NCI-H524 treated with DMSO at 0.1 percent for 48 hours (cell line): ENCODE measurements around the gene IQCE.

Source experiments
- DNase-seq: peaks from one replicate; lab custom pipeline; 2025; lab: John Stamatoyannopoulos, UW

Gene IQCE

DNA sequence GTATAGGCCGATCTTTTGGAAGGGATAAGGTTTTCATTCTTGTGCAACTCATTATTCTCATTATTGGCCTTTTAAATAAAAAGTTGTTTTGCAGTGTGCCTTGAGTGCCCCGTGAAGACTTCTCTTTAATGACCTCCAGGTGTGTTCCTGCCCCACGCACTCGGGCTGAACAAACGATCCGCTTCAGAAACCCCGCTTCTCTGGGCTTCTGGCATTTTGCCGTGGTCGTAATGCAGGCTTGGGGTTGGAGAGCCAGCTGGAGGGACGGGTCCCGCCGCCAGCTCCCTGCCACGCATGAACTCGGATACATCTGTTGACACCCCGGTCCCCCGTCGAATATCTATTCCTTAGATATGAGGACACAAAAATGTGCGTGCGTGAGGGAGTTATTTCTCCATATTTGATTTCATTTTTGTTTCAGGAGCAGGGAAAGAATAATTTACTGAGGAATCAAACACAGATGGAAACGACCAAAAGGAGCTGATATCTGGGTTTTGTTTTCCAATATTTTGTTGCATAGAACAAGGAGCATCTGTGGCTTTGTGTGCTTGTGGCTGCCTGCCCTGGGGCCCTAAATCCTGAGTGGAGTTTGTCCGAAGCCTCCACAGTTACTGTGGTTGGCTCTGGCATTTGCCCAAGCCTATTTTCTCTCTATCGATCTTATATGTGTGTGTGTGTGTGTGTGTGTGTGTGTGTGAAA, 56.0 kb downstream of the IQCE start:
- no peak for DNase-seq

DNA sequence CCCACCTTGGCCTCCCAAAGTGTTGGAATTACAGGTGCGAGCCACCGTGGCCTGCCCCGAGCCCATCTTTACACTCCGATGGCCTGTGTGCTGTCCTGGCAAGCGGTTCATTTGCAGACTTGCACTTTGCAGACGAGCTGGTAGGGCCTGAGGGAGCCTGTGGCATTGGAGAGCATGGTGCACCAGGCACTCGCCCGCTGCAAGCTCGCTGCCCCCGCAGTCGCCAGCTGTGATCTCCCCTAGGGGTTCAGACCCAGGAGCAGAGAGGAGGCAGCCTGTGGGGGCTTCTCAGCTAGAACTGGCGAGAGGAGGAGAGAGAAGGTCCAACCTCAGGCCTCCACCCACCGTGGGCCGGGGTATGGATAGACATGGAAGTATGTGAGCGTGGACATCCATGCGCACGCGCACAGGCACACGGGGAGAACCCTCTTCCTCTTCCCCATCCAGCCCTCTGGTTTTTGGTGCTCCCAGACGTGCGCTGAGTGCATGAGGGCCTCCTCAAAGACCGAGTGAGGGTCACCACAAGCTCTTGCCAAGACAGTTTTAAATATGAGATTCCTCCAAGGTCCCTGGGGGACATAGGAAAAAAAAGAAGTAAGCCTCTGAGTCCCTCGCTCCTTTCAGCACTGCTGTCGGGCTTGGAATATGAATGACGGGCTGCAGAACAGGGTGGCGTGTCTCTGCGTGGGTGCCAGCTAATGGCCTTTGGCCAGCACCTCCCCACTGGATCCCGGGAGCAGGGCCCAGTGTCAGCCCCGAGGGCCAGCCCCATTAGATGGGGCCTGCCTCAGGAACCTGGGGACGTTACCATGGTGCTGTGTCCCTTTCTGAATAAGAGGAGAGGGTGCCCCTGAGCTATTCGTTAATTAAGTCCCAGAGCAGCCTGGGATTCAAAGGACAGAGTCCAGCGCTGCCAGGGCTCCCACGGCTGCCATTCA, 57.9 kb downstream of the IQCE start:
- no peak for DNase-seq

DNA sequence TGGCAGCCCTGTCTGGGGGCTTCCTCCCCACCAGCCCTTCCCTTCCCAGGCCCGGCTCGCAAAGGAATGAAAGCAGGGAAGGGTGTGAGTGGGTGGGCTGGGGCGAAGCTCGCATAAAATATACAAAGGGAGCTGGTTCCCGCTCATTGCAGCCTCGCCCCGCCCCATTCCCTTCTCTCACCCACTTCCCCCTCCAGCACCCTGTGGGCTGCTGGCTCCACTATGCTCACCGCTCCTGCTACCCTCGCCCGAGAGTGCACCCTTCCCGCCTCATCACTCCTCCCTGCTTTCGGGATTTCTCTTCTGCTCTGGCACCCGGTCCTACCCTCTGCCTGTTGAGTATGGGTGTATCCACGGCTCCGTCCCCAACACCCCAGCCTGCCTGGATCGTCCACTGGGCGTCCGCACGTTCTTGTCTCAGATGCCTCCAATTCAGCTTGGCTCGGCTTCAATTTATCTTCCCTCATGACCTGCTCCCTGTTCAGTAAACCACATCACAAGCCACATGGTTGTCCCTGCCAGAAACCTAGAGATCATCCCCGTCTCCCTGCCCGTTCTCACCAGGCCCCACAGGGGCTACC, 58.6 kb downstream of the IQCE start:
- no peak for DNase-seq

DNA sequence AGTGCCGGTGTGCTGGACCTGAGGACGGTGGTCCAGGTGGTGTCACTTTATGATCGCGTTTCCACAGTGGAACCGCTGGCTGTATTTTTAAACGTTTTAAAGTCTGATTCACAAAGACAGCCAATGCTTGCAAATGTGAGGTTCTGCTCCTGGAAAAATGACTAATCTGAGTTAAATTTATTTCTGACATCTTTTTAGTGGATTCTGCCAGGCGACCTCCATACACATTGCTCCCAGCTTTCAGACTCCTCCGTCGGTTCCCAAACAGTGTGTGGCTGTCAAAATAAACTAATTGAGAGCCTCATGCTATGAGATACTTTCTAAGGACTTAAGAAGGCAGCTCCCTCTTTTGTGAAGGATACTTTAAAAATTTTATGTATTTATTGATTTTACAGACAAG, 60.3 kb downstream of the IQCE start:
- DNase-seq, result no peak

DNA sequence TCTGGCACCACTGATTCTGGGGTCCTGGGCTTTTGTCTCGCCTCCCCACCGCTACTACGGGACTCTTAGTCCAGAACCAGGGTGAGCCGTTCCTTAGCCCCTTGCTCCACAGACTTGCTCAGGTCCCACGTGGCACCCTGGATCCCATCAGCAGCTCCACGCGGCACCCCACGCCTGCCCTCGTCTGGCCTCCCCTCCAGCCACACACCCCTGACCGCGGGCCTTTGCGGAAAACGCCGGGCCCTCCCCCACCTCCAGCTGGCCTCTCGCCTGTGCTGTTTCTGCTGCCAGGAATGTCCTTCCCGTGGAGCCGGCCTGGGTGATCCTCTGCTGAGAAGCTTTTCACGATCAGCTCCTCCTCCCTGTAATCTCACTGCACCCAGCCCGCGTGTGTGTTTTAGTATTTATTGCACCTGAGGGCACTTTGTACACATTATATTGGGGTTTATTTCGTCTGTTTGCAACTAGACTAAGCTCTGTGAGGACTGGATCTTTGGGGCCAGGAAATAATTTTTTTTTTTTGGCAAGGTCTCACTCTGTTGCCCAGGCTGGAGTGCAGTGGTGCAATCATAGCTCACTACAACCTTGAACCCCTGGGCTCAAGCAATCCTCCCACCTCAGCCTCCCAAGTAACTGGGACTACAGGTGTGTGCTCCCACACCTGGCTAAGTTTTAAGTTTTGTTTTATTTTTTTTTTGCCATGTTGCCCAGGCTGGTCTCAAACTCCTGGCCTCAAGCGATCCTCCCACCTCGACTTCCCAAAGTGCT, 62.5 kb downstream of the IQCE start:
- DNase-seq, result no peak

DNA sequence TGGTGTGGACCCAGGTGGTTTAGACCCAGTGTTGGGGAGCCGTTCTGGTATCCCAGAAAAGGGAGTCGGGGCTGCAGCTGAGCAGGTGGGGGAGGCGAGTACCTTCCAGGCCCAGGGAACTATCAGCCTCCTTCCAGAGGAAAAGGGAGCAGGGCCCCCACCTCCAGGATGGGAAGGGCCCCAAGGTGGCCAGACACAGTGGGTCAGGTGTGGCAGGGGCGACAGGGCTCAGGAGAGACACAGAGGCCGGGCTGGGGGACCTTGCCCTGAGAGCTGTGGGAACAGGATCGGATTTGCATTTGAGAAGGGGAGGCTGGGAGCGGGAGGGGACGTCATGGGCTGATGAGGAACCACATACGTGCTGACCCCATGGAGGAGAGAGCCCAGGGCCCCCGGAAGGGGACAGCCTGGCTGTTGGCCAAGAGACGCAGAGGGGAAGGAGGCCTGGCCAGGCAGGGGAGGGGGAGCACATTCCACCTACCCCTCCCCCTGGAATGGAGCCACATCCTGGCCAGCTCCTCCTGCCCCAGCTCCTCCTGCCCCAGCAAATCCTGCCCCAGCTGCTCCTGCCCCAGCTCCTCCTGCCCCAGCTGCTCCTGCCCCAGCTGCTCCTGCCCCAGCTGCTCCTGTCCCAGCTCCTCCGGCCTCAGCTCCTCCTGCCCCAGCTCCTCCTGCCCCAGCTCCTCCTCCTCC, 63.3 kb downstream of the IQCE start:
- no peak for DNase-seq

DNA sequence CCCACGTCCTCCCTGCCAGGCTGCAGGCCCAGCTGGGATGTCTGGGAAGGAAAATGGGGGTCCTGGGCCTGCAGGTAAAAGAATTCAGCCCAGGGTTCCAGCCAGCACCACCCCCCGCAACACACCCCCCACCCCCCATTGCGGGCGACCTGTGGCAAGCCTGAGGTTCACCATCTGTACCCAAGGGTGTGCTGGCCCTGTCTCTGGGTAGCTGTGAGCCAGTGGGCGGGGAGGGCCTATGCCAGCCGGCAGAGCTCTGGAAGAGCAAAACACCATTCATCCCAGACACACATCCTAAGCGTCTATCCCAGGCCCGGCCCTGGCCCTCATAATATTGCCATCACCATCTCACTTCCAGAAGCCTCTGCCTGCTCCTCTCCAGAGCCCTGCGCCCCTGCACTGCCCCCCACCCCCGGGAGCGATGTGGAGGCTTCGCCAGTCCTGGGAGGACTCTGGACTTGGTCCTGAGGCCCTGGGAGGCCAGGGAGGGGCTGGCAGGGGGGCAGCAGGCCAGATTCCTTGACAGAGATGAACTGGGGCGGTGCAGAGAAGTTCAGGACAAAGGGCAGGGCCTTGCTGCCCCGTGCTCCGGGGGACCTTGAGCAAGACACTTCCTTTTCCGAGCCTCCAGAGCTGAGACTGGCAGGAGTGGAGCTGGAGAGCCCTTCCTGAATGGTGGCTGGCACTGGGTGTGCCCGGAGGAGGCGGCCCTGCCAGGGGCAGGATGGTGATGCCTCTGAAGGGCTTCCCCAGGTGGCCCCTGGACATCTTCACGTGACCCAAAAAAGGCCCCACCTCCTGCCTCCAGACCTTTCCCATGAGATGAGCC, 64.3 kb downstream of the IQCE start:
- no peak for DNase-seq

DNA sequence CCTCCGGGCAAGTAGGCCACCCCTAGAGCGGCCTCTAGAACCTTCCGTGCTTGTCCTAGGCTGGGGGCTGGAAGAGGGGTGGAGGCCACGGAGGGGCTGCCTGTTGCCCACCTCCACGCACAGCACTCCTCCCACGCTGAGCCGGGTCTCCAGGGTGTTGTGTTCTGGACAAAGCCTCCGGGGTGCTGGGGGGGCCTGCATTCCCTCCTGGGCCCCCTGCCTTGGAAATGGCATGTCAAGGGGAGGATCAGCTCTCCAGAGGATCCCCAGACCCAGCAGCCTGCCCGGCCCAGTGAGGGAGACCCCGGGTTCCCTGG, 64.9 kb downstream of the IQCE start:
- DNase-seq, result no peak

DNA sequence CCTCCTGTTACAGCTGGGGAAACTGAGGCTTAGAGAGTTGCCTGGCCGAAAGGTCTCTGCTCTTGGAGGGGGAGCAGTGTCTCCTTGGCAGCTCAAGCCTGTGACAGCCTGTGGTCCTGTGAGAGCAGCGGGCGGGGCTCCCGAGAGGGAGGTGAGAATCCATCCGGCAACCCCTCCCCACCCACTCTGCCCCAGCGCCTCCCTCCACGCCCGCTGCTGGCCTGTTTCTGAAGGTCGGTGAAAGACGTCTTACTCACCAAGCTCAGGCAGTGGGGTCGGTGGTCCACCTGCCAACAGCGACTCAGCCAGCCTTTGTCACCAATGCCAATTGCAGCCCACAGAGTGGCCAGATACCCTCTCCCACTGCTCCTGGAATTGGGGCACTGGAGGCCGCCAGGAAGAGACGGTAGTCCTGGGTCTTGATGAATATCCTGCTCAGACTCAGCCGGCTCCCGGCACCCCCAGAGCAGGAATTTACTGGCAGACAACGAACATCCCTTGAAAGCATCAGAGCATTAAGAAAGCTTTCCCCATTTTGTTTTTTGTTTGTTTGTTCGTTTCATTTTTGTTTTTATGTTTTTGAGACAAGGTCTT, 65.6 kb downstream of the IQCE start:
- no peak for DNase-seq

DNA sequence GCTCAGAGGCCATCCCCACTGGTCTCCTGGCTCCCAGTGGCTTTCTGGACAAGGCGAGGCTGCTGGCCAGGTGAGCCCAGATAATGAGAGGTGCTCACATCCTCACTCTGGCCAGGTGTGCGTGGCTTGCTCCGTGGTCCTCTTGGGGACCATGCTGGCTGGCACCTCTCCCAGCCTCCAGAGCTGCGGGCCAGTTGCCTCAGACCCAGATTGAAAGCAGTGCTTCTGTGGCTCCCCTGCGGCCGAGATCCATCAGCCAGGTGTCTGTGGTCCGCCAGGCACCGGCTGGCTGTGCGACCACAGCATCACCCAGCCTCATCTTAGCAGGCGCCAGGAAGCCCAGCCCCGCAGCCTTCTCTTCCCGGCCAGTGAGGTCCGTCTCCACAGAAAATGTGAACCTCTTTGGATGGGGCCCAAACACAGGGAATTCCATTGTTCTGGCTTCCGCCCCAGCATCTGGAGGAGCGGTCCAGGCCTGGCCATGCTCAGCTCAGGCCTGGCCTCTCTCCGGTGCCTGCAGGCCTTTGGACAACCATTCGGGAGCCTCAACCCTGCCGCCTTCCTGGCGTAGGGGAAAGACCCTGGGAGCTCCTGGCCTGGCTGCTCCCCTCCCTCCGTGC, 67.8 kb downstream of the IQCE start:
- DNase-seq, result no peak

DNA sequence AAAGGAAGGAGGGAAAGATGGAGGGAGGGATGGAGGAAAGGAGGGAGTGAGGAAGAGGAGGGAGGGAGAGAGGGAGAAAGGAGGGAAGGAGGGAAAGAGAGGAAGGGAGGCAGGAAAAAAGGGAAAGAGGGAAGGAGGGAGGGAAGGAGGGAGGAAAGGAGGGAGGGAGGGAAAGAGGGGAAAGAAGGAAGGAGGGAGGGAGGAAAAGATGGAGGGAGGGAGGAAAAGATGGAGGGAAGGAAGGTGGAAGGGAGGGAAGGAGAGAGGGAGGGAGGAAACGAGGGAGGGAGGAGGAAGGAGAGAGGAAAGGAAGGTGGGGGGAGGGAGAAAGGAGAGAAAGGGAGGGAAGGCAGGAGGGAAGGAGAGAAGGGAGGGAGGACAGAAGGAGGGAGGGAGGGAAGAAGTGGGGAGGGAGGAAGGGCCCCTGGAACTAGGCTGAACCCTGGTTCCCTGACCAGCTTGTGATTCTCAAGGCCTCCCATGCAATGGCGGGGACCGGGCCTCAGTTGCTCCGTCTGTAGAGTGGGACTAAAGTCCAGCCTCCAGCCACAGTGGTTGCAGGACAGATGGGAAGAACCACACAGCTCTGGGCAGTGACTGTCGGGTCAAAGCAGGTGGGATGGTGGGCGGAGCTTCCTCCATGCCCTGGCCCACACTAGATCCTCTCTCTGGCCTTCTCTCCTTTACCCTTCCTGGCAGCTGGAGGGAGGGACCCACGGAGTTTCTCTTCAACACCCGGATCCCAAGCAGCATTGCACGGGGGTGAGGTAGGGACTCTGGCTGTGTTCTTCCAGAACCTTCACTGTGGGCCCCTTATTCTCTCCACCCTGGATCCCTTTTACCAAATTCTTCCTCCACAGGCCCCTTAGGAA, 68.7 kb downstream of the IQCE start:
- no peak for DNase-seq

DNA sequence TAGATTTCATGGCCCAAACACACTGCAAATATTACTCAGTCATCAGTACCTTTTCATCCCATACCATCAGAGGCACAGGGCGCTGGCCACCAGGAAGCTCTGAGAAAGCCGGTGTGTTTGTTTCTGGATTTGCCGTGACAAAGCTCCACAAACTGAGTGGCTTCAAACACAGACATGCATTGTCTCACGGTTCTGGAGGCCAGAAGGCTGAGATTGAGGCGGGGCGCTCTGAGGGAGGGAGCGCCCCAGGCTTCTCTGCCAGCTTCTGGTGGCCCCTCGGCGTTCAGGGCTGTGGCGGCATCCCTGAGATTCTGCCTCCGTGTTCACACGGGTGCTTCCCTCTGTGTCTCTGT, 69.3 kb downstream of the IQCE start:
- no peak for DNase-seq

DNA sequence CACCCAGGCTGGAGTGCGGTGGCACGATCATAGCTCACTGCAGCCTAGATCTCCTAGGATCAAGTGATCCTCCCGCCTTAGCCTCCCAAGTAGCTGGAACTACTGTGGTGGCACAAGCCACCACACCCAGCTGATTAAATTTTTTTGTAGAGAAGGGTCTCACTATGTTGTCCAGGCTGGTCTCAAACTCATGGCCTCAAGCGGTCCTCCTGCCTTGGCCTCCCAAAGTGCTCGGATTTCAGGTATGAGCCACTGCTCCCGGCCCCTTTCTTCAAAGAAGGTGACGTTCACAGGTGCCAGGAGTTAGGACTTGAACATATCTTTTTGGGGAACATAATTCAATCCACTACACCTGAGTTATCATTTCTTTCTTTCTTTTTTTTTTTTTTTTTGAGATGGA, 70.1 kb downstream of the IQCE start:
- no peak for DNase-seq

DNA sequence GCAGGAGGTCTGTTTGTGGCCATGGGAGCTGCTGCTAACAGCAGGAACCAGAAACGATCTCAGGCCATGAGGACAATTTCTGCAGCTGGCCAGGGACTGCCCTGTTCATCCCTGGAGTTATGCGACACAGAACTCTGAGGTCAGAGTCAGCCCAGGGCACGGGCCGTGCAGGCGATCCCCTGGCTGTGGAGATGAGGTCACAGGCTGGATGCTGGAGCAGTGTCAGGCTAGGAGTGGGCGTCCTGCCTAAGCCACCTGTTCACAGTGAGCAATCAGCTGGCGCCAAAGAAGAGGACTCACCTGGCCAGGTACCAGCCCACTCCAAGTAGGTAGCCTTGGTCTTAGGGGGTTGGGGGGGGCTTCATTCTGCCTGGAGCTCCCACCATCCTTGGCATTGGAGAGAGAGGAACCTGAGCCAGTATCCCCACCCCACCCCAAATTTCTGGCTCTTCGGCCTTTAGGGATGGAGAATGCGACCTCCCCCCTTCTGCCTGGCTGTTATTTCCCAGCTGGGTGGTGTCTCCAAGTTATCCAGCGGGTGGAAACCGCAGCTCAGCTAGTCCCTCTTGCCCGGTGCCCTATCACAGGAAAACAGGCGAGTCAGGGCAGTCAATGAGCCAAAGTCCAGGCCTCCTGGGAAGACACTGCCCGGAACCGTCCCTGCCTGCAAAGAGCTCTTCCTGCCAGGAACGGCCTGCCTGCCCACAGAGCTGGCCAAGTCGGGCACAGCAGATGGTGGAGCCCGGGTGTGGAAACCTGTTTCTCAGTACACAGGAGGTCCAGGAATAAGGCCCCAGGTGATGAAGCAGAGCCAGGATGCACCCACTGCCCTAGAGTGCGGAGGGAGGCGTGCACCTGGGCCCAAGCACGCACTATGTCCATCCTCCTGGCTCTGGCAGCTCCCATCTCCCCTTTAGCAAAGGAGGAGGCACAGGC, 71.2 kb downstream of the IQCE start:
- no peak for DNase-seq

DNA sequence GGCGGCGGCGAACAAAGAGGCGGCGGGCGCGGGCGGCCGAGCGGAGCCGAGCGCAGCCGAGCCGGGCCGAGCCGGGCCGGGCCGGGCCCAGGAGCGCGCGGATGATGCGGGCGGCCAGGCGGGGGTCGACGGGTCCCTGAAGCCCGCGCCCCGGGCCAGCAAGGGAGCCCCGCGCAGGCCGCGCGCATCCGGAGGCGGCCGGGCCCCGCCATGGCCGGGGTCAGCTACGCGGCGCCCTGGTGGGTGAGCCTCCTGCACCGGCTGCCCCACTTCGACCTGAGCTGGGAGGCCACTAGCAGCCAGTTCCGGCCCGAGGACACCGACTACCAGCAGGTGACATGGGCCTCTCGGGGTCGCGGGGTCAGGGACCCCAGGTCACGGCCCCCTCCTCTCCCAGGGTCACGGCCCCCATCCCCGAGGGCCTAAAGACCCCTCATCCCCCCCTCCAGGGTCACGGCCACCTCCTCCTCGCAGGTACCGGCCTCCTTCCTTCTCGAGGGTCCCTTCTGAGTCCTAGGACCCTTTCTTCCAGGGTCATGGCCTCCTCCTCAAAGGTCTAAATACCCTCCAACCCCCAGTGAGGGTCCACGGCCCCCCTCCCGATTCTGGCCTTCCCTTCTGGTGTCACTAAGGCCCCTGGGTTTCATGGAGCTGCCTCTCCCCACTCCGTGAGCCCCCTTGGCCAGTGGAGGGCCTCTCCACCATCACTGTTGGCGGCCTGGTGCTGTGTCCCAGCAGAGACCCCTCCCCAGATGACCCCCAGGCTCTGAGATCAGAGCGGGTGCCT, 73.4 kb downstream of the IQCE start, which contains the start of gene TTYH3:
TSS of gene TTYH3 (plus strand) at position 41 of the 787 bp plus-strand sequence. CDS start at position 211, 170 bp downstream.
- DNase-seq, result no peak

DNA sequence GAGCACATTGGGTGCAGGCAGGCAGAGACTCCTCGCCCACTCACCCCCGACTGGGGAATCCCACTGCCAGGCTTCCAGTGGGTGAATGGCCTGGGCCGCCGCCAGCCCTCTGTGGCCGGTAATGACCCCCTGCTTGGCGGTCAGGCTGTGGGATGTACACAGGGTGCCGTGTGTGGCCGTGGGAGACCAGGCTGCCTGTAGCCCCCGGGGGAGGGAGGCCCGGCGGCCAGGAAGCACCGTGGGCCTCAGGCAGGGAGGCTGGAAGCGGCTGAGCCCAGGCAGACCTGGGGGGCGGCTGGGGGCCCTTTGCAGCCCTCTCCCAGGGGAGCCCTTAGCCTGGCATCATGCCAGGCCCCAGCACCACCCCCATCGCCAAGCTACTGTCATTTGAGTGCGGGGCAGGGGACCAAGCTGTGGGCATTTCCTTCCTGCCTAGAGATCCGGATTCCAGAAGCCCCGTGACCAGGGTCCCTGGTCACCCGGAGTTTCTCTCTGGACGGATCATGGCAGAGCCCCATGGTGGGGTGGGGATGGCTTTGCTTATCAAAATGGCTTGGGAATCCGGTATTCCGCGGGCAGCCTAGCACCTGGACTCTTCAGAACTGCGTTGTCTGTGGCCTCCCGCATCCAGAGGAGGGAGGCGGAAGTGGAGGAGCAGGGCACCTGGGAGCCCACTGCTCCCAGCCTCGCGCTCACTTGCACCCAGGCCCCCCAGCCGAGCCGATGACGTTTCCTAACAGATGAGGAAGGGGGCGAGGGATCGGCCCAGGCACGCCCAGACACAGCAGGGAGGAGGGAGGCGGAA, 74.2 kb downstream of the IQCE start:
- no peak for DNase-seq
